Testis (tissue), 2 donors: ENCODE measurements around the gene HECW1.
"Not testable (repeated sequence)": the region's sequence is repeated elsewhere in the genome, so short reads cannot be mapped to it uniquely, and the experiment has no call there.

Experiments
- POLR2A ChIP-seq: fragments of 450-650 bp; IDR thresholded peaks from one replicate; pipeline ENCODE4 v1.6.1; 2017; ENCODE audit warnings: antibody characterized with exemption, mild to moderate bottlenecking, moderate library complexity
- TF ChIP-seq, protein P1 (sequence below), 3 experiments: fragments of 450-650 bp in 2 of 3; fragments of 200-600 bp in 1 of 3; sonication (generic) in 1 of 3; IDR thresholded peaks; one replicate each; pipeline ENCODE4 v1.5.1; 2016 to 2019; ENCODE audit warnings: antibody characterized with exemption in 3 of 3, mild to moderate bottlenecking in 2 of 3, moderate library complexity in 1 of 3

DNA sequence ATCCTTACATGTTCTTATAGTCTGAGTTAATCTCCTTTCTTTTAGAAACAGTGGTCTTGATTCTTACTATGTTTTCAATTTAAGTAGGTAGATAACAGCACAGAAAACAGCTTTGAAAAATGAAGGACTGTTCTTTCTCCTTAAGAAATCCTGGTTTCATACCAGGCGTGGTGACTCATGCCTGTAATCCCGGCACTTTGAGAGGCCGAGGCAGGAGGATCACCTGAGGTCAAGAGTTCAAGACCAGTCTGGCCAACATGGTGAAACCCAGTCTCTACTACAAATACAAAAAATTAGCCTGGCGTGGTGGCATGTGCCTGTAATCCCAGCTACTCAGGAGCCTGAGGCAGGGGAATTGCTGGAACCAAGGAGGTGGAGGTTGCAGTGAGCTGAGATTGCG lies 484.0 kb downstream of the HECW1 start:
- TF ChIP-seq, protein P1, sequence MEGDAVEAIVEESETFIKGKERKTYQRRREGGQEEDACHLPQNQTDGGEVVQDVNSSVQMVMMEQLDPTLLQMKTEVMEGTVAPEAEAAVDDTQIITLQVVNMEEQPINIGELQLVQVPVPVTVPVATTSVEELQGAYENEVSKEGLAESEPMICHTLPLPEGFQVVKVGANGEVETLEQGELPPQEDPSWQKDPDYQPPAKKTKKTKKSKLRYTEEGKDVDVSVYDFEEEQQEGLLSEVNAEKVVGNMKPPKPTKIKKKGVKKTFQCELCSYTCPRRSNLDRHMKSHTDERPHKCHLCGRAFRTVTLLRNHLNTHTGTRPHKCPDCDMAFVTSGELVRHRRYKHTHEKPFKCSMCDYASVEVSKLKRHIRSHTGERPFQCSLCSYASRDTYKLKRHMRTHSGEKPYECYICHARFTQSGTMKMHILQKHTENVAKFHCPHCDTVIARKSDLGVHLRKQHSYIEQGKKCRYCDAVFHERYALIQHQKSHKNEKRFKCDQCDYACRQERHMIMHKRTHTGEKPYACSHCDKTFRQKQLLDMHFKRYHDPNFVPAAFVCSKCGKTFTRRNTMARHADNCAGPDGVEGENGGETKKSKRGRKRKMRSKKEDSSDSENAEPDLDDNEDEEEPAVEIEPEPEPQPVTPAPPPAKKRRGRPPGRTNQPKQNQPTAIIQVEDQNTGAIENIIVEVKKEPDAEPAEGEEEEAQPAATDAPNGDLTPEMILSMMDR (IDR thresholded peaks at IDR 0.05), result not testable (repeated sequence)
- TF ChIP-seq POLR2A, result not testable (repeated sequence)
